GM18498 (cell line): ENCODE measurements around the gene CMC2.

ENCODE experiments used
- ATAC-seq: cut with Tn5 transposase; IDR thresholded peaks from one replicate; pipeline ENCODE4 v1.9.1; 2021; ENCODE audit warnings: mild to moderate bottlenecking, moderate library complexity; ENCODE audit not compliant: unreplicated experiment

The CMC2 gene

GRCh38 chr16:81006813-81007695, at the start of gene CMC2, which contains the start of gene CENPN:
Gene CMC2 (minus strand): TSS chr16:81006885. CDS start chr16:80997394, 9,491 bp downstream.
Gene CENPN (plus strand): TSS chr16:81007214. CDS start chr16:81011940, 4,726 bp downstream.
- peak; percentile 88 for ATAC-seq

GRCh38 chr16:81053761-81054160, 47.1 kb upstream of the CMC2 start:
- ATAC-seq = no peak

DNA sequence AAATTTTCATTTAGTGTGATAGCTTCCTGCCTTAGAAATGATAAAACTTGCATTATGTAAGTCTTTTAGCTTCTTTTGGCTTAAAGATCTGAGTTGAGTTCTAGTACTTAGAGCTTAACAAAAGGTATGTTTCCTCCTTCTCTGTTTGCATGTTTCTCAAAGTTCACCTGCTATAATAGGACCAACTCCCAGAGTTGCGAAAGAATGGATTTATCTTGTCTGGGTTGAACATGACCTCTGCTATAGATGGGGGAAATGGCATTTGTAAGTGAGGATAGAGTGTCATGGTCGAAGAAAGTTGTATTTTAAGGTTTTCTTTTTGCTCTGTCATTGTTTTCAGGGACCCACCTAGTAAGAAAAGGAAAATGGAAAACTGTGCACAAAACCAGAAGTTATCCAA, 36.1 kb upstream of the CMC2 start:
- no peak for ATAC-seq

GRCh38 chr16:81041696-81042095, 35.0 kb upstream of the CMC2 start:
- ATAC-seq = no peak

- ATAC-seq = no peak
Observed at GRCh38 chr16:81040842-81041241, 34.2 kb upstream of the CMC2 start.

- no peak for ATAC-seq
Observed at GRCh38 chr16:81040131-81040530, 33.4 kb upstream of the CMC2 start.

GRCh38 chr16:81036751-81037350, 30.2 kb upstream of the CMC2 start:
- no peak for ATAC-seq

- ATAC-seq = peak; percentile 62
Observed at GRCh38 chr16:81035975-81036750, 29.5 kb upstream of the CMC2 start.

GRCh38 chr16:81035398-81035974, 28.8 kb upstream of the CMC2 start, which contains the start of gene ATMIN:
Gene ATMIN (plus strand): TSS chr16:81035842. CDS start chr16:81035871, 29 bp downstream.
- peak; percentile 92 for ATAC-seq

- ATAC-seq = no peak
Observed at GRCh38 chr16:81029930-81030604, 23.4 kb upstream of the CMC2 start.

DNA sequence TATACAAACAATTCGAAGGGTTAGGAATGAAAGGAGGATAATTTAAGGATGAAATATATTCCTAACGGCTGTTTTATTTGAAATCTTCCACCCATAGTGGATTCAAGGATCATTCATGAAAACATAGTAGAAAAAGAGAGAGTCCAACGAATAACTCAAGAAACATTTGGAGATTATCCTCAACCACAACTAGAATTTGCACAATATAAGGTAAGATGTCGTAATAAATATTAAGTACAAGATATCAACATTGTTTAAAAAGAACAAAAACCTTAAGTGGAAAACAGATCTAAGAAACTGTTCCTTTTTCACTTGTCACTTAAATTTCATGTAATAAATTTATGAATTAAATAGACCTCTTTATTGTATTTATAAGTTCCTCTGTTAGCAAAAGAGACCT, 19.7 kb upstream of the CMC2 start:
- no peak for ATAC-seq

- no peak for ATAC-seq
Observed at GRCh38 chr16:81018496-81018895, 11.8 kb upstream of the CMC2 start.

GRCh38 chr16:81014672-81015071, 8.0 kb upstream of the CMC2 start:
- peak; percentile 64 for ATAC-seq

DNA sequence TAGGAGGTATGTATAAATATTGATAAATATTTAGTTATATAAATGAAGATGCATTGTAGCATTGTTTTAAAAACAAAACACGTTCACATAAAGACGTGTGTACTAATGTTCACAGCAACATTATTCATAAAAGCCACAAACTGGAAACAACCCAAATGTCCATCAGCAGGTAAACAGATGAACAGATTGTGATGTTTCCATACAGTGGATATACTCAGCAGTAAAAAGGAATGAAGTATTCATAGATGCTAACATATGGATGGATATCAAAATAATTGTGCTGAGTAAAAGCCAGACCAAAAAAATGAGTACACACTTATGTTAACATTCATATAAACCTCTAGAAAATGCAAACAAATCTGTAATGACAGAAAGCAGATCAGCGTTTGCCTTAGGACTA, 6.3 kb upstream of the CMC2 start:
- ATAC-seq = no peak

GRCh38 chr16:81008505-81008789, 1.8 kb upstream of the CMC2 start:
- no peak for ATAC-seq

GRCh38 chr16:81006211-81006812, 373 bp downstream of the CMC2 start:
- ATAC-seq = peak; percentile 39

GRCh38 chr16:81005610-81006161, 999 bp downstream of the CMC2 start:
- no peak for ATAC-seq

GRCh38 chr16:81004646-81005353, 1.9 kb downstream of the CMC2 start:
- ATAC-seq = no peak
